Cardiac atrium fibroblast (primary cell): Measurements from ENCODE around the gene NRAP. TPM values are rescaled to one million over a fixed set of nuclear protein-coding genes. Genes with fewer than 3 reads are reported as not detected.

ENCODE experiments used
- total RNA-seq: library from RNA; depleted of rRNA; stranded (reverse); fragments of >200 nt; gene quantifications from 2 replicates; pipeline ENCODE4 v1.2.3, GENCODE V29; 2015

The NRAP gene, protein sequence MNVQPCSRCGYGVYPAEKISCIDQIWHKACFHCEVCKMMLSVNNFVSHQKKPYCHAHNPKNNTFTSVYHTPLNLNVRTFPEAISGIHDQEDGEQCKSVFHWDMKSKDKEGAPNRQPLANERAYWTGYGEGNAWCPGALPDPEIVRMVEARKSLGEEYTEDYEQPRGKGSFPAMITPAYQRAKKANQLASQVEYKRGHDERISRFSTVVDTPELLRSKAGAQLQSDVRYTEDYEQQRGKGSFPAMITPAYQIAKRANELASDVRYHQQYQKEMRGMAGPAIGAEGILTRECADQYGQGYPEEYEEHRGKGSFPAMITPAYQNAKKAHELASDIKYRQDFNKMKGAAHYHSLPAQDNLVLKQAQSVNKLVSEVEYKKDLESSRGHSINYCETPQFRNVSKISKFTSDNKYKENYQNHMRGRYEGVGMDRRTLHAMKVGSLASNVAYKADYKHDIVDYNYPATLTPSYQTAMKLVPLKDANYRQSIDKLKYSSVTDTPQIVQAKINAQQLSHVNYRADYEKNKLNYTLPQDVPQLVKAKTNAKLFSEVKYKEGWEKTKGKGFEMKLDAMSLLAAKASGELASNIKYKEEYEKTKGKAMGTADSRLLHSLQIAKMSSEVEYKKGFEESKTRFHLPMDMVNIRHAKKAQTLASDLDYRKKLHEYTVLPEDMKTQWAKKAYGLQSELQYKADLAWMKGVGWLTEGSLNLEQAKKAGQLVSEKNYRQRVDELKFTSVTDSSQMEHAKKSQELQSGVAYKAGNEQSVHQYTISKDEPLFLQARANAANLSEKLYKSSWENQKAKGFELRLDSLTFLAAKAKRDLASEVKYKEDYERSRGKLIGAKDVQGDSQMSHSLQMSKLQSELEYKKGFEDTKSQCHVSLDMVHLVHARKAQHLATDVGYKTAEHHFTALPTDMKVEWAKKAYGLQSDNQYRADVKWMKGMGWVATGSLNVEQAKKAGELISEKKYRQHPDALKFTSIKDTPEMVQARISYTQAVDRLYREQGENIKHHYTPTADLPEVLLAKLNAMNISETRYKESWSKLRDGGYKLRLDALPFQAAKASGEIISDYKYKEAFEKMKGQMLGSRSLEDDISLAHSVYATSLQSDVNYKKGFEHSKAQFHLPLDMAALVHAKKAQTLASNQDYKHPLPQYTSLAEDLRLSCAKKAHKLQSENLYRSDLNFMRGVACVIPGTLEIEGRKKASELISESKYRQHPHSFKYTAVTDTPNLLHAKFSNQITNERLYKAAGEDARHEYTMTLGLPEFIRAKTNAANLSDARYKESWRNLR (N-terminal part only)
- total RNA-seq = not detected in 2 replicates

DNA sequence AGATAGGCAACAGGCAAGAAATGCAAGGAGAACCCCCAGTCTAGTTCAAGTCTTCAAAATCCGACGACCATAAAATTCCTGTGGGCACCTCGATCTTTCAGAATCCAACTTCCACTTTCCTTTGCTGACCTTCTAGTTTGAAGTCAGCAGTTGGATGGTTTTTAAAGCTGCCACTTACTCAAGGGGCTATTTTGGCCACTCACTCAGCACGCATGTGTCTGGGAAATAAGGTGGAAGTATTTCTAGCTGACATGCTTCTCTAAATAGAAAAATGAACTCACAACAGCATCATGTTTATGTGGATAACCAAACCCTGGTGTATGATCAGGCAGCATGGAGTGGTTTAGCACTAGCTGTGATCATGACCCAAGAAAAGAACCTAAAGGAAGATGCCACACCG is at the start of gene NRAP:
TSS of gene NRAP (minus strand) at position 134 of the 400 bp plus-strand sequence. CDS start 159 bp downstream, outside the sequence.

DNA sequence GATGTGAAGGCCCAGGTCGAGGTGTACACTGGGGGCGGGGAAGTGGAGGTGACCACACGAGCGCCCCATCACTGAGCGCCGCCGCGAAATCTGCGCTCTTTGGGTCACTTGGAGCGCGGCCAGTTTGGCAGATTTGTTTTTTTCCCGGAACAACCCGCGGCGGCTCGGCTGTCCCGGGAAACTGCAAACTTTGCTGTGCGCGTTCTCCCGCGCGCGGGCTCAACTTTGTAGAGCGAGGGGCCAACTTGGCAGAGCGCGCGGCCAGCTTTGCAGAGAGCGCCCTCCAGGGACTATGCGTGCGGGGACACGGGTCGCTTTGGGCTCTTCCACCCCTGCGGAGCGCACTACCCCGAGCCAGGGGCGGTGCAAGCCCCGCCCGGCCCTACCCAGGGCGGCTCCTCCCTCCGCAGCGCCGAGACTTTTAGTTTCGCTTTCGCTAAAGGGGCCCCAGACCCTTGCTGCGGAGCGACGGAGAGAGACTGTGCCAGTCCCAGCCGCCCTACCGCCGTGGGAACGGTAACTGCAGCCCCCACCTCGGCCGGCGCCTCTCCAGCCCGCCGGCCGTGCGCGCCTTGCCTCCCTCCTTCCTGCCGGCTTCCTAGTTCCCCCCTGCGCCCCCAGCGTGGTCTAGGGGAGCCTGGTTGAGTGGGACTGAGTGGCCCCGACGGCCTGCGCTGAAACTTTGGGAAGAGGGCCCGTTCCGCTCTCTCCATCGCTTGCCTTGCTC is 15.8 kb upstream of the NRAP start, which contains the start of gene CASP7:
TSS of gene CASP7 (plus strand) at position 450 of the 727 bp plus-strand sequence. CDS start 17,582 bp downstream, outside the sequence.

DNA sequence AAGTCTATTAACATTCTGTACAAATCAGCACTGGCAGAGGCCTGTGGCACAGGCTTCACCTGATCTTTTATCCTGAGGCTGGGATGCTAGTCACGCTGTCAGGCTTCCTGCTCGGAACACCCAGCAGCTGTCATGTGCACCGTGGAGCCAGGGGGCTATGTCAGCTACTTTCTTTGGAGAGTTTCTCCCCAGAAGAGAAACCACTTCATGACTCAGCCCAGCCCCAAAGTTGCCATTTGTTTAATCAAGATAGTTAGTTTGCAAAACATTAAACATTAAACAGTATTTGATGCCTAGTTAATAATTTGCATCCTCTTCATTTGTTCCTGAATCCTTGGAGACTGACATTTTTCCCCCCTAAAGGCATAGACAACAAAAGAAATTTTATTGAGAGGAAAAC is 111.1 kb downstream of the NRAP start, which contains the start of gene HABP2:
TSS of gene HABP2 (plus strand) at position 353 of the 400 bp plus-strand sequence. CDS start 69 bp downstream, outside the sequence.

Other genes starting within 250 kb of the NRAP start
- not detected in 2 replicates for gene HABP2, start 111.0 kb downstream of the NRAP start, total RNA-seq
- 29.4 and 35.5 TPM in 2 replicates for gene CASP7, start 15.9 kb upstream of the NRAP start, total RNA-seq
- gene PLEKHS1, start 87.6 kb upstream of the NRAP start, total RNA-seq = not detected in 2 replicates
- 0.54 and 3.2 TPM in 2 replicates for gene DCLRE1A, start 190.0 kb upstream of the NRAP start, total RNA-seq
- gene NHLRC2, start 190.6 kb upstream of the NRAP start, total RNA-seq = 6.3 and 9.2 TPM in 2 replicates